ENCODE results near the gene REXO2.

The REXO2 gene

DNA sequence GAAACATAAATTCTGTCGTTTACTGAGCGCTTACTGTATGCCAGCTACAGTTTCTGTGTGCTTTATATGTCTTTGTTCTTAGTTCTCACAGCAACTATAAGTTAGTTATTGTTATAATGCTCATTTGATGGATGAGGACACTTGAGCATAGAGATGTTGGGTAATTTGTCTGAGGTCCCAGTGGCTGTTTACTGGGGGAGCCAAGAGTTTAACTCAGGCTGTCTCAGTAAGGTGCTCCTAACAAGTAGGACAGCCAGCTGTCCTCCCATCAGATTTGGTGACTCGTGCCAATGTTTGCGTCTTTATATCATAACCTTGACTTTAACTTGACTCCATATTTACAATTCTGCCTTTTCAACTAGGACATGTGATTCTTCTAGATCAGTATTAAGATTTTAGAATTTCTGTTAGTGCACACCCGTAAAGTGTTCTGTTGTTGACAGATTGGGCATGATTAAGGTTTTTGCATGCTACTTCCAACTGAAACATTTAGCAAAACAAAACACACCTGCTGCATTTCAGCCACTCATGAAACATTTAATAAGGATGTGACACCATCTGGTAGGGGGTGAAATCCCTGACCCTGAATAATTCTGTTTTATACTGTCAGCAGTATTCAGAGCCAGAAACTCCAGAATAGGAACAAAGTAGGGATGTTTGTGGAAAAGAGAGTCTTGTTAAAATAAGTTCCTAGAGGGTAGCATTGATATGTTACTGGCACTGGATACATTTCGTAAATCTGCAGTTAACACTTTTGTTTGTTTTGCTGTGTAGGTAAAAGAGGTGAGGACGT lies 1.9 kb downstream of the REXO2 start:
- DNase-seq, result no peak

DNA sequence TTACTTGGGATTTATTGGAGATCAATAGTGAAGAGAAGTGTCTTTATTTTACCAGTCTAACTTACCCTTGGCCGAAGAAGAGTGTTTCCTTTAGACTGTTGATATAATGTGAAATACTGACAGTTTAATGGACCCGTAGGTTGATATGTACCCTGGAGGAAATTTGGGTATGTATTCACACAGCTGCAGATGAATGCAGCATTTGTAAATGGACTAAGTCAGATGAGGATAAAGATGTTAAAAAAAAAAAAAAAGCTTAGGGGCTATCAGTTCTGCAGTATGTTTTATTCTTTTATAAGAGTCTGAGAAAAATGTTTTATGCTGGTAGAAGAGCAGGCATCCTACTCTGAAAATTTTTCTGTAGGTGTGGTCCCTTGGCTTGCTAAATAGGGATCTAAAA lies 2.7 kb downstream of the REXO2 start:
- no peak for DNase-seq

DNA sequence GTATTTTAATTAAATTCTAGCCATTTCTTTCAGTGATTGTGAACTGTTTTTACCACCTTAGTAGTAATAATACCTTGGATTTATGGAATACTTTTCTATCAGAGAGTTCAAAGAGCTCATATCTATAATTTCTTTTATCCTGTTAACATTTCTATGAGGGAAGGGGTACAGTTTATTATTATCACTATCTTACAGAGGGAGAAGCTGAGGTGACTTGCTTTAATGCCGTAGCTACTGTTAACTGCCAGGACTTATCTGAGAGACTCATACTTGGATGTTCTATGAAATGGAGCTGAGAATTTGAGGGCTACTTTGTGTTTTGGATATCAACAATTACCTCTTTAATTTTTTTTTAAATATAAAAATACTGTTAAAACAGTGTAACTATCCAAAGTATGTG lies 3.3 kb downstream of the REXO2 start:
- no peak for DNase-seq

DNA sequence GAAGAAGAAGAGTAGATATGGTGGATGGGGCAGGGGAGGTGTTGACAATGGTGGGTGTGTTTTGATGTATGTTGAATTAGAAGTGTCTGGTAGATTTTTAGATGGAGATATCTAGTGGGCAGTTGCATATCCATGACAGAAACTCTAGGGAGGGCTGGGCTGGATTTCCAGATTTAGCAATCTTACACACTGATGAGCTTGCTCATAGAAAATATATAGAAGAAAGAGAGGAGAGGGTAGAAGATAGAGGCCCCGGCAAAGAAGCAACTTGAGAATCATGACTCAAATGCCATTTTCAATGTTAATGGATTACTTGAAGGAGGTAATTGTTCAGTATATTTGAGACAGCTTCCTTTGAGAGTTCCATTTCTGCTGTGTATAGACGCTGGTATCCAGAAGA lies 8.2 kb downstream of the REXO2 start:
- no peak for DNase-seq

DNA sequence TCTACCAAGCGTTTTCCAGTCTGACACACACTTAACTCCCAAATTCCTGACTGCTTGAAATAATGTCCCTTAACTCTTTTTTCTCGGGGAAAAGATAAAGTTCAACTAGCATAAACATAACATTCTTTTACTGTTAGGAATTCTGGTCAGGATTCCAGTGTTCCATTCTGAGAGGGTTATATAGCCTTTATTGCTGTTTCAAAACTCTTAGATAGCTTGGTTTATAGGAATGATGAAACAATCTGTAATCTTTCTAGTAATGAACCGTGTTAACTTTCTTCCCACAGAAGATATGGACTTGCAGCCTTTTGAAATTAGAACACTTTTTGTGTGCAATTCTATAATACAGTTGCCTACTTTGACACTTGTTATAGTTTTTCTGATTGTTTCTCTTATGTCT lies 8.6 kb downstream of the REXO2 start:
- no peak for DNase-seq

DNA sequence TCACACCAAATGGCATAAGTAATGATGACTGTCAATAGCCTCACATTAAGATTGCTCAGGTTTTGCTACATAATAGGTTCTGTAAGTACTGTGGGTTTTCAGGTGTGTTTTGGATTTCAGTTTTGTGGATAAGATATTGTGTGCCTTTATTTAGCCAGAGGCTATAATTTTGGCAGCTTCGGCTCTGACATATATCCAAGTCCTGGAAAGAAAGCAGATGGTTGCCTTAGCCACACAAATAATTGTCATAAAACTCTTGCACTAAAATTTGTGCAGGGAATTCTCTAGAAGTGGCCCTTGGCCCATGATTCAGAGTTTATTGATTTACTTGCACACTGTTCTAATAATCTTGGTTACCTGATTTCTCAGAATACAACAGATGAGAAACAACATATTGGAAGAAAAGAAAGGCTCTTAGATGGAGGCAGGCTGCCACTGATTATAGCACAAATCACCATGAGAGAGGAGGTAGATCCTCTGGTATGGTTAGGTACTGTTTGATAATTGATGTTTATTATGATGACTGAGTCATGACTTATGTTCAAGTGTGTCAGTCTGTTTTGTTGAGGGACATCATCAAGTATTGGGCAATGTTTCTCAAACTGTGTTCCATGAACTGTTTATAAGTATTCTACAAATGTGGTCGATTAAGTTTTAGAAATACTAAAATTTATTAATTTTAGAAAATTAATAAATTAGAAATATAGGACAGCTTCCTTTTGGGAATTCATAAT lies 9.6 kb downstream of the REXO2 start:
- no peak for DNase-seq

DNA sequence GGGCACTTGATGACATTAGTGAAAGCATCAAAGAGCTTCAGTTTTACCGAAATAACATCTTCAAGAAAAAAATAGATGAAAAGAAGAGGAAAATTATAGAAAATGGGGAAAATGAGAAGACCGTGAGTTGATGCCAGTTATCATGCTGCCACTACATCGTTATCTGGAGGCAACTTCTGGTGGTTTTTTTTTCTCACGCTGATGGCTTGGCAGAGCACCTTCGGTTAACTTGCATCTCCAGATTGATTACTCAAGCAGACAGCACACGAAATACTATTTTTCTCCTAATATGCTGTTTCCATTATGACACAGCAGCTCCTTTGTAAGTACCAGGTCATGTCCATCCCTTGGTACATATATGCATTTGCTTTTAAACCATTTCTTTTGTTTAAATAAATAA lies 10.6 kb downstream of the REXO2 start:
- no peak for DNase-seq

DNA sequence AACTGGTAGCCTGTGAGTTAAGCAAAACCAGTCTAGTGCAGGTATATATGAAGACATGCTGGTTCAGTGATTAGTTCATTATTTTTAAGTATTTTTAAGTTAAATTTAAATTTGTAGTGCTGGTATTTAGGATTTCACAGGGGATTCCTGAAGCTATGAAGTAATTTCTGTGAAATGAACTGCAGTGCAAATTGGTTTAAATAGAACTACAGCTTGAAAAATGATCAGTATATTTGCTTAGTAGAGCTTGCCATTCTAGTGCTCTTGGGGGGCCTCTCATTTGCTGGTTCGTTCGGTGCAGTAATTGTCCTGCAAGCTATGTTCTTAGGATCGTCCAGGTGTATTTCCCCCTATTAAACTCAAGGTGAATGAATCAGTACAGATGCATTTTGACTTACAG lies 13.1 kb downstream of the REXO2 start:
- DNase-seq, result no peak

DNA sequence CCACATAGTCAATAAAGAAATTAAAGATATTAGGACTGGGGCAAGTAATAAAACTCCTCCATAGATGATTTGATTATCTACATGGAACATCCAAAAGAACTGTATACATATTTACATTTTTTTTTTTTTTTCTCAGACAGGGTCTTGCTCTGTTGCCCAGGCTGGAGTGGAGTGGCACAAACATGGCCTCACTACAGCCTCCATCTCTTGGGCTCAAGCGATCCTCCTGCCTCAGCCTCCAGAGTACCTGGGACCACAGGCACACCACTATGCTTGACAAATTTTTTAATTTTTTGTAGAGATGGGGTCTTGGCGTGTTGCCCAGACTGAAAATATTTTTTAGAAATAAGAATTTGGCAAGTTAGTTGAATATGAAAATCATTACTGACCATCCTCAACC lies 24.7 kb downstream of the REXO2 start:
- no peak for DNase-seq

DNA sequence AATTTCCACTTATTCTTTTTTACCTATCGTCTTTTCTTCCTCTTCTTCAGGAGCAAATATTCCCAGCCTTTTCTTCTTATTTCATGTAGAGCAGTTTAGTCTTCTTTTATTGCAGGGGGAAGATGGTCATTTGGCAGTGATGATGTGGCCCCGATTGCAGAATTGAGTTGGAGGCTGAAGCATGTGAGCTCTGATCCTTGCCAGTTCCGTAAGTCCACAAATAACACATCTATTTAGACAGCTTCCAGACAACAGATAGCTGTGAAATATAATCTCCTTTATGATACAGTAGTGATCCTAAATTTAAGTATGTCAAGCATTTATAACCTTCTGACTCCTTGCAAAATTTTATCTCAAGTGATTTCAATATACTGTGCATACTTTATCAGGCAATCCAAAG lies 27.5 kb downstream of the REXO2 start:
- DNase-seq, result no peak

DNA sequence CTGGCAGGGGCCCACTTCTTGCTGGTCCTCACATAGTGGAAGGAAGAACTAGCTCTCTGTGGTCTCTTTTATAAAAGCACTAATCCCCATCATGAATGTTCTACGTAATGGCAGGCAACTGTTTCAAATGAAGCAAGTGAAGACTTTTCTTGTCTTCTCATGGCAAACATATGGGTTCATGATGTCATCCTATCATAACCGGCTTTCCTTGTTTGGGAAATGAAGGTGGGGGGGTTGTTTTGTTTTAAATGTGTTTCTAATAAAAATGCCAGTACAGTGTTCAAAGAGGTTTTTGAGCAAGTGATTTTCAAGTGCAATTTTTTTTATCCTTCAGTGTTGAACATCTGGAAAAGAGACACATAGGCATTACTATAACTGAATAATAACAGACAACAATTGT lies 33.4 kb downstream of the REXO2 start:
- DNase-seq, result no peak

DNA sequence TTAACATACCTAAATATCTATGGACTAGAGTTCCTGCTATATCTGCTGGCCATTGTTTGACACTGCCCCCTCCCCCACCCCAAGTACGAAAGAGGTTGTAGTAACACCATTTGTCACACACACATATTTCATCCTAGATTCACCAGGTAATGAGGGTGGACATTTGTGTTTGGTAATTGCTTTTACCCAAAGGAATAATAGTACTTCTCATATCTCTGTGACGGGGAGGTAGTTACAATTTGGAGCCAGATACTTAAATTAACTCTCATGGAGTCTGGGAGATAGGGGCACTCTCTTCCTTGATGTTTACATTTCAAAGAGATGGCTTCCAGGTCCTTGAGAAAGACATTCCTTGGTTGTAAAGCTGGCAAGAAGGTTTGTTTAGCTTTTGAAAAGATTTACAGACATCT lies 38.7 kb downstream of the REXO2 start:
- no peak for DNase-seq

DNA sequence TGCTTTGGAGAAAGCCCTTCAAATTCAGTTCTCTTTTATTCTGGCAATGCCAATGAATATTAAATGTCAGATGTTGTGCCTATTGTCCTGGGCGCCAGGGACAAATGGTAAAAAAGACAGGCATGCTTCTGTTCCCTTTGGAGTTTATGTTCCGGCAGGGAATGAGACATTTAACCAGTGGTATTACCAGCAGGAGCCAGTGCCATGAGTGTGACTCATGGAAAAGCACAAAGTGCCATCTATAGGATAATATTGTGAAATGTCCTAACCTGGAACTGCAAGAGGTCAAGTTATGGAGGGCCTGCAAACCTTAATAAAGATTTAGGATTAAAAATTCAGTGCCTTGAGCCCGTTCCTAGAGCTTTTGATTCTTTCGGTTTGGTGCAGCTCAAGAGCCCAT lies 39.5 kb downstream of the REXO2 start:
- no peak for DNase-seq

DNA sequence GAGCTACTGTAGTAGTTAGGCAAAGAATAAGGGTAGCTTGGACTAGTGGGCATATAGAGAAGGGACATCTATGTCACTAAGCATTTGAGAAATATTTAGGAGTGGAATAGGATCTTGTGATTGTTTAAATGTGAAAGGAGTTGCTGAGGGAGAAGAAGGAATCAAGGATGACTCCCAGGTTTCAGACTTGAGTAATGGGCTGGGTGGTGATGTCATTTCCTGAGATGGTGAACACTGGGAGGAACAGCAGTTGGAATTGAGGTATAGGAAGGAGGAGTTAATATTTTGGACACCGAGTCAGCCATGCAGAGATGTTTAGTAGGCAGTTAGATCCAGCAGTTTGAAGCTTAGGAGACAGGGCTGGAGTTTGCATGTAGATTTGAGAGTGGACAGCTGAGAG lies 40.1 kb downstream of the REXO2 start:
- DNase-seq, result no peak

DNA sequence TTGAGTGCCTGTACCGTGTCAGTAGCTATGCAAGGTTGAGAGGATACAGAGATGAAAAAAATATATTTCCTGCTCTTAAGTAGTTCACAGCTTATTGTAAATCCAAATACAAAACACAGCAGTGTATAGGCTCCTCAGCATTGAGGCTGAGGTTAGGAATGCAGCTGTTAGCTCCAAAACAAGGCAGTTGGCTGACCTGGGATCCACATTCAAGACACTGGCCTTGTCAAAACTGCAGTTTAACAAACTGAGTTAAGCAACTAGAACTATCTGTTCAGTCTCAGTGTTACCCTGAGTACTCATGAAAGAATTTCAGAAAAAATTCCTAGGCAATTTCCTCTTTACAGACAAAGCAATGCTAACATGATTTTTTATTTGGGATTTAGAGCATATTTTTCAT lies 42.8 kb downstream of the REXO2 start:
- no peak for DNase-seq

DNA sequence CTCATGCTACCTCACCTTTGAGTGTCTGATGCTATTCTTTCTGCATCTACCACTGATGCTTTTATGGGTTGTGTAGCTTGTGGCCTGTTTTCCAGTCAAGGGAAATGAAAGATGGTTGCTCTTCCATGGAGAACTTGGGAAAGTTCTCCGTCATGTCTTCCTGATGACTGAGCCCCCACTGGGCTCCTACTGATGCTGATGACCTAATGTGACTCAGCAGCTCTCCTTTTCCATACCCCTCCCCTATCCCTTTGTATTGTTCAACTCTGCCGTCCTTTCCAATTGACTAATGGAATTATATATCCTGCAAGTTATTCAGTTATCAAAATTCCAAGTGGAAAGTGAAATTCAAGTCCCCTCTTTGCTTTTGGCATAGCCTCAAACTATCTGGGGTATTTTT lies 44.7 kb downstream of the REXO2 start:
- DNase-seq, result no peak

DNA sequence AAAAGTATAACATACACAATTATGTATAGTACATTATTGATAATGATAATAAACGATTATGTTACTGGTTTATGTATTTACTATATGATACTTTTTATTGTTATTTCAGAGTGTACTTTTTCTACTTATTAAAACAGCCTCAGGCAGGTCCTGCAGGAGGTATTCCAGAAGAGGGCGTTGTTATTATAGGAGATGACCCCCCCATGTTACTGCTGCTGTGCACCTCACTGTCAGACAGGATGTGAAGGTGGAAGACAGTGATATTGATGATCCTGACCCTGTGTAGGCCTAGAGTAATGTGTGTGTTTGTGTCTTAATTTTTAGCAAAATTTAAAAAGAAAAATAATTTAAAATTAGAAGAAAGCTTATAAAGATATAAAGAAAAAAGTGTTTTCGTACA lies 57.6 kb downstream of the REXO2 start:
- no peak for DNase-seq

DNA sequence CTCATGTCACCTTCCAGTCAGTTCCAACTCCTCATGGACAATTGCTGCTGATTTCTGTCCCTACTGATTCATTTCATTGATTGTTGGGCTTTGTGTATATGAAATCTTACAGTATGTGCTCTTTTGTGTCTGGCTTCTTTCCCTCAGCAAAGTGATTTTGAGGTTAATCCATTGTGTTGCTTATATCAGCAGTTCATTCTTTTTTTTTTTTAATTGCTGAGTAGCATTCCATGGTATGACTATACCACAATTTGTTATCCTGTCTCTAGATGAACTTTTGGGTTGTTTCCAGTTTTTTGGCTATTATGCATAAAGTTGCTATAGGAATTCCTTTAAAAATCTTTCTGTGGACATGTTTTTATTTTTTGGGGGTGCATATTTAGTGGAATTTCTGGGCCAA lies 60.5 kb downstream of the REXO2 start:
- DNase-seq, result no peak
